ENCODE data around the gene TMED10. TPM values are rescaled to one million over a fixed set of nuclear protein-coding genes. Genes with fewer than 3 reads are reported as not detected.
A peak's percentile ranks its signal among the peaks of the same experiment; 100 is the strongest.

Gene TMED10
- polyA plus RNA-seq, 1 of the 3 experiments (the other 2 are of a cell fraction), result 168 TPM

DNA sequence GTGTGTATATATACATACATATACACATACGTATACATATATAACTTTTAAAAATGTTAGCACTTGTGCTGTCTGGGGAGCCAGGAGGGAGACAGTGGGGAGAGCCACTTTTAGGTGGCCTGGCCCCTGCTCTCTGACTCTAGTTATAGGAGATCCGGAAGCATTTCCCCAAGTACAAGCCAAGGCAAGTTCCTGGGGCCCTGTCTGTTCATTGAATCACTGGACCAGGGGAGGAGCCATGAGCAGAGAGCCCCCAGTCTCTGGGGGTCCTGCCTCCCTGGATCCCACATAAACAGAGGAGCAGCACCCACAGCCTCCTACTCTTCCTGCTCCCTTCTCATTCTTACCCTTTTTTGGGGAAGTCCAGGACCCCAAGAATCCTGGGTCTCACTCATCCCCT, 45.4 kb upstream of the TMED10 start:
- POLR2A ChIA-PET, result no interaction called here
- CTCF ChIA-PET, result no interaction called here
- H3K4me2 ChIP-seq, result peak overlapping the region; percentile 10; the same call in 1 of the 2 replicates

DNA sequence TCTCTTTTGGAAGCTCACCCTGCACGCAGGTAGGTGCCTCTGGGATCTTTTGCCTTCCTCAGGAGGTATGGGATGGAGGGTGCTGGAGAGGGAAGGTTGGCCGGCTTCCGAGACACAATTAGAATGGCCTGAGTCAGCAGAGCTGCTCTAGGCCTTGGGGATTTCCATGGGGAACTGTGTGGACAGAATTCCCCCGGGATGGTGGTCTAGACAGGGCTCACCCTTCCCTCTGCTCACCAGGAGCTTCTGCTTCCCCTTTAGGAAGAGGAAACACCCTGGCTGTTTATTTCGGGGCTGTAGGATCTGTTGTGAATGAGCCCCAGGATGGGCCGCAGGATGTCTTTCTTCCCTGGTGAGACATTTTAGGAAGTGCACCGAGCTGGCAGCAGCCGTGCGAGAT, 43.7 kb upstream of the TMED10 start:
- Histone ChIP-seq H3K4me2 (no peak overlapping the region), H3K9me2 (no peaks in the 10 kb centered on the region), H3K4me1 (ENCODE audit: control insufficient read depth in 1 of 2, insufficient read depth in 2 of 2, low read depth in 1 of 2, low read length in 1 of 2) (no peaks in the 10 kb centered on the region; a peak in 2 of 4 replicates), H3K36me3 (replicated peaks in 1 of 2; ENCODE audit: control insufficient read depth in 1 of 2, insufficient read depth in 2 of 2, low read length in 1 of 2) (no peaks in the 10 kb centered on the region), H3K9ac (no peak overlapping the region), H3K4me3 (ENCODE audit: low read depth in 2 of 2, low read length in 1 of 2) (no peak overlapping the region), H3K27me3 (ENCODE audit: insufficient read depth) (no peaks in the 10 kb centered on the region), H3K27ac (ENCODE audit: low read depth in 2 of 2, low read length in 1 of 2) (no peak overlapping the region), H4K20me1 (ENCODE audit: insufficient read depth) (no peaks in the 10 kb centered on the region), H3K79me2 (ENCODE audit: insufficient read depth) (no peaks in the 10 kb centered on the region), H3K9me3 (no peaks in the 10 kb centered on the region), H2AFZ (ENCODE audit: low read depth) (no peak overlapping the region), H3F3A (replicated peaks; ENCODE audit: insufficient read depth) (no peaks in the 10 kb centered on the region)
- POLR2A ChIA-PET, result no interaction called here
- DNase-seq, result no peak
- CTCF ChIA-PET, result no interaction called here
- no peak for TF ChIP-seq JUND (IDR thresholded peaks at IDR 0.05)
- TF ChIP-seq RXRA (IDR thresholded peaks at IDR 0.05; ENCODE audit: borderline replicate concordance, low read depth), result no peak
- no peak for TF ChIP-seq NFIC (IDR thresholded peaks at IDR 0.05; ENCODE audit: borderline replicate concordance)
- TF ChIP-seq, protein P1, sequence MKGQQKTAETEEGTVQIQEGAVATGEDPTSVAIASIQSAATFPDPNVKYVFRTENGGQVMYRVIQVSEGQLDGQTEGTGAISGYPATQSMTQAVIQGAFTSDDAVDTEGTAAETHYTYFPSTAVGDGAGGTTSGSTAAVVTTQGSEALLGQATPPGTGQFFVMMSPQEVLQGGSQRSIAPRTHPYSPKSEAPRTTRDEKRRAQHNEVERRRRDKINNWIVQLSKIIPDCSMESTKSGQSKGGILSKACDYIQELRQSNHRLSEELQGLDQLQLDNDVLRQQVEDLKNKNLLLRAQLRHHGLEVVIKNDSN (IDR thresholded peaks at IDR 0.05; ENCODE audit: borderline replicate concordance, low read depth), result no peak
- TF ChIP-seq SMC3 (IDR thresholded peaks at IDR 0.05; ENCODE audit: low read depth, low read length), result no peak
- no peak for TF ChIP-seq EP300 (IDR thresholded peaks at IDR 0.05; ENCODE audit: borderline replicate concordance in 1 of 2, low read depth in 1 of 2, low read length in 1 of 2)
- 89% methylated on average over 9 of the region's 9 CpGs for WGBS (ENCODE audit: low lambda C conversion rate)

More for the DNA sequence above, 45.4 kb upstream of the TMED10 start:
- H3K27ac ChIP-seq (ENCODE audit: low read depth in 2 of 2, low read length in 1 of 2), result no peak overlapping the region
- H3F3A ChIP-seq (replicated peaks; ENCODE audit: insufficient read depth), result no peaks in the 10 kb centered on the region
- no peaks in the 10 kb centered on the region for H3K9me3 ChIP-seq
- no peaks in the 10 kb centered on the region for H3K27me3 ChIP-seq (ENCODE audit: insufficient read depth)
- H3K9me2 ChIP-seq, result no peaks in the 10 kb centered on the region
- no peaks in the 10 kb centered on the region for H4K20me1 ChIP-seq (ENCODE audit: insufficient read depth)
- no peaks in the 10 kb centered on the region for H3K36me3 ChIP-seq (replicated peaks in 1 of 2; ENCODE audit: control insufficient read depth in 1 of 2, insufficient read depth in 2 of 2, low read length in 1 of 2)
- peak overlapping the region; percentile 8 for H3K9ac ChIP-seq
- TF ChIP-seq RCOR1 (IDR thresholded peaks at IDR 0.05; ENCODE audit: low read length) (no peak), SIN3A (IDR thresholded peaks at IDR 0.05; ENCODE audit: borderline replicate concordance, low read depth, low read length) (no peak), TEAD4 (IDR thresholded peaks at IDR 0.05; ENCODE audit: borderline replicate concordance, insufficient read depth) (no peak), EP300 (IDR thresholded peaks at IDR 0.05; ENCODE audit: borderline replicate concordance in 1 of 2, low read depth in 1 of 2, low read length in 1 of 2) (no peak), RAD21 (IDR thresholded peaks at IDR 0.05; ENCODE audit: low read length) (no peak), FOXM1 (IDR thresholded peaks at IDR 0.05; ENCODE audit: low read depth) (no peak), NFIC (IDR thresholded peaks at IDR 0.05; ENCODE audit: borderline replicate concordance) (no peak), FOSL2 (IDR thresholded peaks at IDR 0.05; ENCODE audit: borderline replicate concordance, low read depth) (no peak), CHD2 (IDR thresholded peaks at IDR 0.05; ENCODE audit: low read length, partially characterized antibody) (no peak), RFX5 (IDR thresholded peaks at IDR 0.05; ENCODE audit: low read length) (no peak), GABPA (IDR thresholded peaks at IDR 0.05; ENCODE audit: low read depth) (no peak), JUND (IDR thresholded peaks at IDR 0.05) (no peak), SMC3 (IDR thresholded peaks at IDR 0.05; ENCODE audit: low read depth, low read length) (no peak), MXI1 (IDR thresholded peaks at IDR 0.05; ENCODE audit: low read depth, low read length) (no peak), EZH2phosphoT487 (IDR thresholded peaks at IDR 0.05; ENCODE audit: borderline replicate concordance, low read depth) (no peak), GATA2 (CRISPR knock-in tag; IDR thresholded peaks at IDR 0.05) (no peak), RXRA (IDR thresholded peaks at IDR 0.05; ENCODE audit: borderline replicate concordance, low read depth) (no peak)
- TF ChIP-seq, protein P2, sequence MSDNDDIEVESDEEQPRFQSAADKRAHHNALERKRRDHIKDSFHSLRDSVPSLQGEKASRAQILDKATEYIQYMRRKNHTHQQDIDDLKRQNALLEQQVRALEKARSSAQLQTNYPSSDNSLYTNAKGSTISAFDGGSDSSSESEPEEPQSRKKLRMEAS (IDR thresholded peaks at IDR 0.05; ENCODE audit: low read depth), result no peak
- TF ChIP-seq, protein P3, sequence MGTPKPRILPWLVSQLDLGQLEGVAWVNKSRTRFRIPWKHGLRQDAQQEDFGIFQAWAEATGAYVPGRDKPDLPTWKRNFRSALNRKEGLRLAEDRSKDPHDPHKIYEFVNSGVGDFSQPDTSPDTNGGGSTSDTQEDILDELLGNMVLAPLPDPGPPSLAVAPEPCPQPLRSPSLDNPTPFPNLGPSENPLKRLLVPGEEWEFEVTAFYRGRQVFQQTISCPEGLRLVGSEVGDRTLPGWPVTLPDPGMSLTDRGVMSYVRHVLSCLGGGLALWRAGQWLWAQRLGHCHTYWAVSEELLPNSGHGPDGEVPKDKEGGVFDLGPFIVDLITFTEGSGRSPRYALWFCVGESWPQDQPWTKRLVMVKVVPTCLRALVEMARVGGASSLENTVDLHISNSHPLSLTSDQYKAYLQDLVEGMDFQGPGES (IDR thresholded peaks at IDR 0.05; ENCODE audit: low read depth, low read length), result no peak
- peak overlapping the region; percentile 79 for H2AFZ ChIP-seq (ENCODE audit: low read depth)
- 84% methylated on average over 2 of the region's 2 CpGs for WGBS (ENCODE audit: low lambda C conversion rate)
- DNase-seq, result no peak
- no peaks in the 10 kb centered on the region for H3K79me2 ChIP-seq (ENCODE audit: insufficient read depth)
- H3K4me1 ChIP-seq (ENCODE audit: control insufficient read depth in 1 of 2, insufficient read depth in 2 of 2, low read depth in 1 of 2, low read length in 1 of 2), result no peaks in the 10 kb centered on the region; a peak in 2 of 4 replicates
- H3K4me3 ChIP-seq (ENCODE audit: low read depth in 2 of 2, low read length in 1 of 2), result no peak overlapping the region
